Panc1 (cell line): ENCODE data around the gene AKAP9.

Experiments used
- TF ChIP-seq, protein P1 (sequence below): fragments of 450-650 bp; IDR thresholded peaks from 2 replicates; pipeline ENCODE4 v1.5.1; 2017; ENCODE audit warnings: mild to moderate bottlenecking
- TF ChIP-seq, protein P2 (sequence below), 2 experiments: IDR thresholded peaks; 2 replicates each; pipeline ENCODE4 v1.6.1; 2011 to 2012; ENCODE audit warnings: low read depth in 2 of 2, control low read depth in 1 of 2, low read length in 1 of 2, mild to moderate bottlenecking in 1 of 2, moderate library complexity in 1 of 2; ENCODE audit not compliant: insufficient read depth in 1 of 2

DNA sequence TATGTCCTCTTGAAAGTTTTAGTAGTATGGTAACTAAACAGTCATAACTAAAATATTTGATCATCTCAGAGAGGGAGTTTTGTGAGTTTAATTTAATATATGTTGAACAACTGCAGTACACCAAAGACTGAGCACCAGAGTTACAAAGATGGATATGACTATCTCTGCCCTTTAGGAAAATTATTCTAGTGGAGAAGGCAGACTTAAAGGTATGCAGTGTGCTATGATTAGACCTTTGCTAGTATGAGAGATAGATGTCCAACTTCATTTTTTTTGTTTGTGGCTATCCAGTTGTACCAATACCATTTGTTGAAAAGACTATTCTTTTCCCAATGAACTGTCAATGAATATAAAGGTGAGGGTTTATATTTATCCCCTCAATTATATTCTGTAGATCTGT, 33.4 kb downstream of the AKAP9 start:
- TF ChIP-seq, protein P1, sequence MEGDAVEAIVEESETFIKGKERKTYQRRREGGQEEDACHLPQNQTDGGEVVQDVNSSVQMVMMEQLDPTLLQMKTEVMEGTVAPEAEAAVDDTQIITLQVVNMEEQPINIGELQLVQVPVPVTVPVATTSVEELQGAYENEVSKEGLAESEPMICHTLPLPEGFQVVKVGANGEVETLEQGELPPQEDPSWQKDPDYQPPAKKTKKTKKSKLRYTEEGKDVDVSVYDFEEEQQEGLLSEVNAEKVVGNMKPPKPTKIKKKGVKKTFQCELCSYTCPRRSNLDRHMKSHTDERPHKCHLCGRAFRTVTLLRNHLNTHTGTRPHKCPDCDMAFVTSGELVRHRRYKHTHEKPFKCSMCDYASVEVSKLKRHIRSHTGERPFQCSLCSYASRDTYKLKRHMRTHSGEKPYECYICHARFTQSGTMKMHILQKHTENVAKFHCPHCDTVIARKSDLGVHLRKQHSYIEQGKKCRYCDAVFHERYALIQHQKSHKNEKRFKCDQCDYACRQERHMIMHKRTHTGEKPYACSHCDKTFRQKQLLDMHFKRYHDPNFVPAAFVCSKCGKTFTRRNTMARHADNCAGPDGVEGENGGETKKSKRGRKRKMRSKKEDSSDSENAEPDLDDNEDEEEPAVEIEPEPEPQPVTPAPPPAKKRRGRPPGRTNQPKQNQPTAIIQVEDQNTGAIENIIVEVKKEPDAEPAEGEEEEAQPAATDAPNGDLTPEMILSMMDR = no peak
- TF ChIP-seq, protein P2, sequence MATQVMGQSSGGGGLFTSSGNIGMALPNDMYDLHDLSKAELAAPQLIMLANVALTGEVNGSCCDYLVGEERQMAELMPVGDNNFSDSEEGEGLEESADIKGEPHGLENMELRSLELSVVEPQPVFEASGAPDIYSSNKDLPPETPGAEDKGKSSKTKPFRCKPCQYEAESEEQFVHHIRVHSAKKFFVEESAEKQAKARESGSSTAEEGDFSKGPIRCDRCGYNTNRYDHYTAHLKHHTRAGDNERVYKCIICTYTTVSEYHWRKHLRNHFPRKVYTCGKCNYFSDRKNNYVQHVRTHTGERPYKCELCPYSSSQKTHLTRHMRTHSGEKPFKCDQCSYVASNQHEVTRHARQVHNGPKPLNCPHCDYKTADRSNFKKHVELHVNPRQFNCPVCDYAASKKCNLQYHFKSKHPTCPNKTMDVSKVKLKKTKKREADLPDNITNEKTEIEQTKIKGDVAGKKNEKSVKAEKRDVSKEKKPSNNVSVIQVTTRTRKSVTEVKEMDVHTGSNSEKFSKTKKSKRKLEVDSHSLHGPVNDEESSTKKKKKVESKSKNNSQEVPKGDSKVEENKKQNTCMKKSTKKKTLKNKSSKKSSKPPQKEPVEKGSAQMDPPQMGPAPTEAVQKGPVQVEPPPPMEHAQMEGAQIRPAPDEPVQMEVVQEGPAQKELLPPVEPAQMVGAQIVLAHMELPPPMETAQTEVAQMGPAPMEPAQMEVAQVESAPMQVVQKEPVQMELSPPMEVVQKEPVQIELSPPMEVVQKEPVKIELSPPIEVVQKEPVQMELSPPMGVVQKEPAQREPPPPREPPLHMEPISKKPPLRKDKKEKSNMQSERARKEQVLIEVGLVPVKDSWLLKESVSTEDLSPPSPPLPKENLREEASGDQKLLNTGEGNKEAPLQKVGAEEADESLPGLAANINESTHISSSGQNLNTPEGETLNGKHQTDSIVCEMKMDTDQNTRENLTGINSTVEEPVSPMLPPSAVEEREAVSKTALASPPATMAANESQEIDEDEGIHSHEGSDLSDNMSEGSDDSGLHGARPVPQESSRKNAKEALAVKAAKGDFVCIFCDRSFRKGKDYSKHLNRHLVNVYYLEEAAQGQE (IDR thresholded peaks at IDR 0.05; ENCODE audit: insufficient read depth in 1 of 2, low read depth in 2 of 2, low read length in 1 of 2) = no peak
